Transverse colon (tissue), 3 donors: ENCODE results near the gene ZNF740.

Experiments used
- EP300 ChIP-seq: sonication (generic); formaldehyde crosslinking; IDR thresholded peaks from one replicate; pipeline ENCODE4 v1.6.1; 2017; ENCODE audit warnings: antibody characterized with exemption, low read depth
- POLR2A ChIP-seq: fragments of 450-650 bp; IDR thresholded peaks from one replicate; pipeline ENCODE4 v1.6.1; 2016; ENCODE audit warnings: antibody characterized with exemption, mild to moderate bottlenecking, moderate library complexity
- TF ChIP-seq, protein P1 (sequence below), 5 experiments: fragments of 200-600 bp in 3 of 5; fragments of 450-650 bp in 2 of 5; sonication (generic) in 3 of 5; IDR thresholded peaks; 1 replicate in 2 of 5; 2 replicates in 3 of 5; pipeline ENCODE4 v1.5.1; 2016 to 2017; ENCODE audit warnings: antibody characterized with exemption in 5 of 5, inconsistent platforms in 3 of 5, mild to moderate bottlenecking in 2 of 5, moderate library complexity in 1 of 5

- TF ChIP-seq, protein P1, sequence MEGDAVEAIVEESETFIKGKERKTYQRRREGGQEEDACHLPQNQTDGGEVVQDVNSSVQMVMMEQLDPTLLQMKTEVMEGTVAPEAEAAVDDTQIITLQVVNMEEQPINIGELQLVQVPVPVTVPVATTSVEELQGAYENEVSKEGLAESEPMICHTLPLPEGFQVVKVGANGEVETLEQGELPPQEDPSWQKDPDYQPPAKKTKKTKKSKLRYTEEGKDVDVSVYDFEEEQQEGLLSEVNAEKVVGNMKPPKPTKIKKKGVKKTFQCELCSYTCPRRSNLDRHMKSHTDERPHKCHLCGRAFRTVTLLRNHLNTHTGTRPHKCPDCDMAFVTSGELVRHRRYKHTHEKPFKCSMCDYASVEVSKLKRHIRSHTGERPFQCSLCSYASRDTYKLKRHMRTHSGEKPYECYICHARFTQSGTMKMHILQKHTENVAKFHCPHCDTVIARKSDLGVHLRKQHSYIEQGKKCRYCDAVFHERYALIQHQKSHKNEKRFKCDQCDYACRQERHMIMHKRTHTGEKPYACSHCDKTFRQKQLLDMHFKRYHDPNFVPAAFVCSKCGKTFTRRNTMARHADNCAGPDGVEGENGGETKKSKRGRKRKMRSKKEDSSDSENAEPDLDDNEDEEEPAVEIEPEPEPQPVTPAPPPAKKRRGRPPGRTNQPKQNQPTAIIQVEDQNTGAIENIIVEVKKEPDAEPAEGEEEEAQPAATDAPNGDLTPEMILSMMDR (IDR thresholded peaks at IDR 0.05), result no peak
- TF ChIP-seq POLR2A (no peak), EP300 (no peak)
Observed at GRCh38 chr12:53205747-53206419, 25.4 kb downstream of the ZNF740 start.
